ENCODE results near the gene CPSF3.
"Not testable (repeated sequence)": the region's sequence is repeated elsewhere in the genome, so short reads cannot be mapped to it uniquely, and the experiment has no call there.

Gene CPSF3

DNA sequence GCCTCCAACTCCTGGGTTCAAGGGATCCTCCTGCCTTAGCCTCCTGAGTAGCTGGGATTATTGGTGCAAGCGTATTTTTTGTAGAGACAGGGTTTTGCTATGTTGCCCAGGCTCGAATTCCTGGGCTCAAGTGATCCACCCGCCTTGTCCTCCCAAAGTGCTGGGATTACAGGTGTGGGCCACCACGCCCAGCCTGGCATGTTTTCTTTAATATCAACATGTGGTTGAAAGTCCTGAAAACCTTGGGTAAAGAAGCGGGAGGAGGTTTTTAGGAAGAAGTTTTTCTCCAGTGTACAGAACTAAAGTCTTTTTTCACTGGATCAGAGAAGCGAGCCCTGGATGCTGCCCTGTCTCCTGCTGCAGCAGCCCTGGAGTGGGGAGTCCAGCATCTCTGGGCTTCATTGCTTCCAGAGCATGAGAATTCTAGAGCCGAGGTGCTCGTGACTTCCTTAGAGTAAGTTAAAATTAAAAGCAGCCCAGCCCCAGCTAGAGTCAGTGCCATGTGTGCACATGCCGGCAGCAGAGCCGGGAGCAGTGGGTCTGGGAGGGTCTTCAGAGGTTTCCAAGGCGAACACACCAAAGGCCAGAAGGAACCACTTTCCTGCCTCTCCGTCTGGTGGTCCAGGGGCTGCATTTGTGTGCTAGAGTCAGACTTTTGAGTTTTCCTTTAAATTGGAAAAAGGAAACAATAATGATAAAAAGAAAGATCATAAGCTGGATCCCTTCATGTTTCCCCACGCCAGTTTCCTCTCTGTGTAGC, 31.3 kb upstream of the CPSF3 start:
- ChIA-PET CTCF (interaction anchor here (0.6 kb wide), 1 partner anchor 673 kb away, joined by 7 read pairs; no protein-coding TSS in a partner anchor), POLR2A (no interaction called here)
- no peak for TF ChIP-seq TARDBP (IDR thresholded peaks at IDR 0.05)
- TF ChIP-seq NFRKB (IDR thresholded peaks at IDR 0.05): no peak
- TF ChIP-seq ELF4 (IDR thresholded peaks at IDR 0.05): no peak
- TF ChIP-seq LEF1 (IDR thresholded peaks at IDR 0.05; ENCODE audit: borderline replicate concordance): no peak
- no peak for TF ChIP-seq CTBP1 (IDR thresholded peaks at IDR 0.05; ENCODE audit: borderline replicate concordance)
- no peak for TF ChIP-seq FOXM1 (IDR thresholded peaks at IDR 0.05; ENCODE audit: borderline replicate concordance)
- no peak for TF ChIP-seq SUZ12 (IDR thresholded peaks at IDR 0.05)
- TF ChIP-seq HDGF (IDR thresholded peaks at IDR 0.05; ENCODE audit: borderline replicate concordance): no peak
- TF ChIP-seq ARNT (IDR thresholded peaks at IDR 0.05): no peak
- no peak for TF ChIP-seq FOXA1 (IDR thresholded peaks at IDR 0.05)
- TF ChIP-seq BHLHE40 (IDR thresholded peaks at IDR 0.05; ENCODE audit: borderline replicate concordance): no peak
- no peak for TF ChIP-seq FOXK2 (IDR thresholded peaks at IDR 0.05)
- no peak for TF ChIP-seq PKNOX1 (IDR thresholded peaks at IDR 0.05)
- TF ChIP-seq SP1 (IDR thresholded peaks at IDR 0.05): no peak
- no peak for TF ChIP-seq ZNF384 (IDR thresholded peaks at IDR 0.05)
- no peak for TF ChIP-seq L3MBTL2 (conservative IDR thresholded peaks at IDR 0.05)
- DNase-seq (ENCODE audit: extremely low spot score): no peak

DNA sequence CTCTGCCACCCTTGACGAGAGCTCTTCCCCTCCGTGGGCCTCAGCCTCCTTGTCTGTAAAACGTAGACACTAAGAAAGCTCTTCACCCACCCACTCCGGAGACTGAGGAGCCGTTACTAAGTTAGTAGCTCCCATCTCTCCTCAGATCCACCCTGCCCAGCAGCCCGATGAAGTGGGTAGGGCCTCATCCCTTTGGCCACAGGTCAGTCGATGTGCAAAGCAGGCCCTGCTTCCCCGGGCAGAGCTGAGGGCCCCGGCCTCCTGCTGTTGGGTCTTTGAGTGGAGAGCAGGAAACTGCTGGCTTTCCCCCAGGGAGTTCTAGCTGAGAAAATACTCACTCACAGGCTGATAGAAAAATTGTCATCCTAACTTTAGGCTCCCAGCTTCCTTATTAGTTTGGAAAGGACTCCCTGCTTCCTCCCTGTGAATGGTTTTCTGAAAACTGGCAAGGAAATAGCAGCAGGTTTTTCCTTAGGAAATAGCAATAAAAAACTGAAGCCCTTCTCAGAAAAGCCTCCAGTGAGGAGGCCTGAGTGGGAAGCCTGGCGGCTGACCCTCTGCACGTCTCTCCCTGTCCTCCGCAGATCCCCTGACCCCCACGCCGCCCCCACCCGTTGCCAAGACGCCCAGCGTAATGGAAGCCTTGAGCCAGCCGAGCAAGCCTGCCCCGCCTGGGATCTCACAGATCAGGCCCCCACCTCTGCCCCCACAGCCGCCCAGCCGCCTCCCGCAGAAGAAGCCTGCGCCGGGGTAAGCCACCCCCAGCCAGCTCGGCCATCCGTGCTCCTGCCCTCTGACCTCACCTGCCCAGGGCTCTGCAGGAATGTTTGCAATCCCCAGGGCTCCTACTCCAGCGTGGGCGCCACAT, 30.3 kb upstream of the CPSF3 start:
- CTCF ChIA-PET: interaction anchor here (0.6 kb wide), 1 partner anchor 674 kb away, joined by 7 read pairs; no protein-coding TSS in a partner anchor
- peak; percentile 42 for DNase-seq (ENCODE audit: extremely low spot score)
- TF ChIP-seq HDGF (IDR thresholded peaks at IDR 0.05; ENCODE audit: borderline replicate concordance) (no peak), LEF1 (IDR thresholded peaks at IDR 0.05; ENCODE audit: borderline replicate concordance) (no peak), CTBP1 (IDR thresholded peaks at IDR 0.05; ENCODE audit: borderline replicate concordance) (no peak), TARDBP (IDR thresholded peaks at IDR 0.05) (no peak), ARNT (IDR thresholded peaks at IDR 0.05) (no peak), NFRKB (IDR thresholded peaks at IDR 0.05) (no peak), BHLHE40 (IDR thresholded peaks at IDR 0.05; ENCODE audit: borderline replicate concordance) (no peak), FOXA1 (IDR thresholded peaks at IDR 0.05) (no peak), SP1 (IDR thresholded peaks at IDR 0.05) (no peak), ZNF384 (IDR thresholded peaks at IDR 0.05) (no peak), FOXK2 (IDR thresholded peaks at IDR 0.05) (no peak), PKNOX1 (IDR thresholded peaks at IDR 0.05) (no peak), FOXM1 (IDR thresholded peaks at IDR 0.05; ENCODE audit: borderline replicate concordance) (no peak), L3MBTL2 (conservative IDR thresholded peaks at IDR 0.05) (no peak), ELF4 (IDR thresholded peaks at IDR 0.05) (no peak), SUZ12 (IDR thresholded peaks at IDR 0.05) (no peak)
- POLR2A ChIA-PET: no interaction called here

GRCh38 chr2:9394816-9395215, 28.6 kb upstream of the CPSF3 start:
- ChIA-PET CTCF (no interaction called here), POLR2A (no interaction called here)
- DNase-seq (ENCODE audit: extremely low spot score): no peak
- no peak for TF ChIP-seq PKNOX1 (IDR thresholded peaks at IDR 0.05)
- TF ChIP-seq SP1 (IDR thresholded peaks at IDR 0.05): no peak

DNA sequence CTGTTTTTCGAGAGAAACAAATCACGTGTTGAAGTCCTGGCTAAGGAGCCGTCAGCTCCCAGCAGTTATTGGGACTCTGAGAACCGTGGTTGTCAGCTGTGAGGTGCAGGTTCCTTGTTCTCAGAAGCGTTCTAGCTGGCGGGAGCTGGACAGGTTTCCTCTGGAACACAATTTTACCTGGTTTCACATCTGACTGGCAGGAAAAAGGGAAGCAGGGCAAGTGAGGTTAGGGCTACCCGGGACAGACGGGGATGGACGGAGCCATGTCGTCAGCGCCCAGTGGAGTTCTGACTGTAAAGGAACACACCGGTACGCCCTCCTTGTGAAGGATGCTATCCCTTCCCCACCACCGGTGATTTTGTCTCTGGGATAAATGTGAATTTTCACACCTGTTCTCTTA, 26.3 kb upstream of the CPSF3 start:
- no peak for TF ChIP-seq BHLHE40 (IDR thresholded peaks at IDR 0.05; ENCODE audit: borderline replicate concordance)
- no peak for TF ChIP-seq FOXK2 (IDR thresholded peaks at IDR 0.05)
- TF ChIP-seq FOXA1 (IDR thresholded peaks at IDR 0.05): no peak
- ChIA-PET CTCF (no interaction called here), POLR2A (no interaction called here)
- no peak for DNase-seq (ENCODE audit: extremely low spot score)

GRCh38 chr2:9398251-9398650, 25.2 kb upstream of the CPSF3 start:
- CTCF ChIA-PET: not testable (repeated sequence)

GRCh38 chr2:9398881-9399780, 24.3 kb upstream of the CPSF3 start:
- TF ChIP-seq ELF4 (IDR thresholded peaks at IDR 0.05): no peak
- TF ChIP-seq ARNT (IDR thresholded peaks at IDR 0.05): no peak
- TF ChIP-seq FOXK2 (IDR thresholded peaks at IDR 0.05): no peak
- TF ChIP-seq SP1 (IDR thresholded peaks at IDR 0.05): no peak
- TF ChIP-seq FOXM1 (IDR thresholded peaks at IDR 0.05; ENCODE audit: borderline replicate concordance): no peak
- no peak for TF ChIP-seq LEF1 (IDR thresholded peaks at IDR 0.05; ENCODE audit: borderline replicate concordance)
- no peak for TF ChIP-seq BHLHE40 (IDR thresholded peaks at IDR 0.05; ENCODE audit: borderline replicate concordance)
- no peak for TF ChIP-seq SUZ12 (IDR thresholded peaks at IDR 0.05)
- TF ChIP-seq L3MBTL2 (conservative IDR thresholded peaks at IDR 0.05): no peak
- no peak for TF ChIP-seq HDGF (IDR thresholded peaks at IDR 0.05; ENCODE audit: borderline replicate concordance)
- POLR2A ChIA-PET: no interaction called here
- no peak for DNase-seq (ENCODE audit: extremely low spot score)
- CTCF ChIA-PET: no interaction called here

More at GRCh38 chr2:9398251-9398650, 25.2 kb upstream of the CPSF3 start:
- POLR2A ChIA-PET; DNase-seq (ENCODE audit: extremely low spot score): not testable (repeated sequence)

Data from HEK293T (cell line).